SKM-1 (cell line): Measurements from ENCODE around the gene PMAIP1.
A peak's percentile ranks its signal among the peaks of the same experiment; 100 is the strongest.

Source experiments
- DNase-seq: peaks from one replicate; lab custom pipeline; 2025; ENCODE audit not compliant: unreplicated experiment; lab: John Stamatoyannopoulos, UW

The PMAIP1 gene

DNA sequence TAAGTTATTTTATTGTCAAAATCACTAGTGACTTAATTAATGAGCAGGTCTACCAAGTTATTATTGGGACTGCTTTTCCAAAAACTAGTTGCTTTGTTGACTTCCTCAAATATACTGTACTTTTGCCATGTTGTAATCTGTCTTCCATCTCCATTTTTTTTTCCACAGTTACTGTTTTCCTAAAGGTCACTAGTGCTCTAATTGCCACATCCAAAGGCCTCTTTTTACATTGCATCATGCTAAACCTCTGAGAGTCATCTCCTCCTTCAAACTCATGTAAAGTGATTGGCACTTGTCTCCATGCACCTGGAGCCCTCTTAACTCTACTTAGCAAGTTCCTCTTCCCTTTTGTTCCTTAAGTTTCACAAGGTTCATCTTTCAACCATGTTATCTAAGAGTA lies 11.8 kb downstream of the PMAIP1 start:
- DNase-seq, result peak; percentile 94

GRCh38 chr18:59912007-59912550 lies 12.3 kb downstream of the PMAIP1 start:
- DNase-seq, result no peak

- no peak for DNase-seq
Observed at GRCh38 chr18:59915606-59916005, 15.8 kb downstream of the PMAIP1 start.

DNA sequence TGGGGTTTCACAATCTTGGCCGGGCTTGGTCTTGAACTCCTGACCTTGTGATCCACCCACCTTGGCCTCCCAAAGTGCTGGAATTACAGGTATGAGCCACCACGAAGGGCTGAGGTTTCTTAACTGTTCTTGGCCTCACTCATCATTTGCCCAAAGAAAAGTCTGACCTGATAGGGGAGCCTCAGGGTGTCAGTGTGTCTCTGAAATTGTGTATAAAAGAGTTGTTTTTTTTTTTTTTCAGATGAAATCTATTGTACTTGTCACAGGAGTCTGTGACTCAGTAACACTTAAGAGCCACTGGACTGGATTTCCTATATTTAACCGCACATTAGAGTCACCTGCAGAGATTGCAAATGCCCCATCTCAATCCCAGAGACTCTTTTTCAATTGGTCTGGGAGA lies 16.9 kb downstream of the PMAIP1 start:
- no peak for DNase-seq

DNA sequence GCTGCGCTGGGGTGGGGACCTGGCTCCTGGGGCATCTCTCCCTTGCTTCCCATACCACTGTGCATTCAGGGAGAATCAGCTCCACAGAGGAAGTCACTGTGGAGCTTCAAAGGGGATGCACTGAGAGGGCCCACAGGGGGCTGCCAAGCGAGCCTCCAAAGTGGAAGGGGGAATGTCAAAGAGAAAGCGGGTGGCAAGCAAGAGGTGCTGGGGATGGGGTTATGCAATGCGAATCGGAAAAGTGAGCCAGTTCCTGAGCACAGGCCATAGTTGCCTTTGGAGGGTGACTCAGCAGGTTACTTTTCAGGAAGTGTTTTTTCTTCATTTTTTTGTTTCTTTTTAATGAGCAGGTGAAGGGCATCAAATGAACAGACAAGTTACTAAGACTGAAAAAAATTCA lies 17.6 kb downstream of the PMAIP1 start:
- DNase-seq, result peak; percentile 82

DNA sequence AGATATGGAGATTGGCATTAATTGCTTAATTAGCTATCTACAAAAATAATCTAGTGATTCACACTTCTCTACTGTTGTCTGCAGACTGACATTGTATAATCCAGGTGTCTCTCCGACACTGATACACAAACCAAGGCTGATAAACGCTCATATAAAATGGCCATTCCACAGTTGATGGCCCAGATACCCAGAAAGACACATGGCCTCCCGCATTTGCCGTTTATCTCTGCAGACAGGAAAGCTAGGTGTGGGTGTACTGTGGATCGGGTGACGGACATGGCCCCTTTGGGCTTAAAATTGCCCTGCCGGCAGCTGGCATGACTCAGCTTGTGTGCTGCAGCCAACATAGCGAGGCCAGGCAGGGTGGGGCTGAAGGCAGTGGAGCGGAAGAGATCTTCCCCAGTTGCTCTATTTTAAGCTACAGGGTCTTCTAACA lies 18.5 kb downstream of the PMAIP1 start:
- DNase-seq, result peak; percentile 17

DNA sequence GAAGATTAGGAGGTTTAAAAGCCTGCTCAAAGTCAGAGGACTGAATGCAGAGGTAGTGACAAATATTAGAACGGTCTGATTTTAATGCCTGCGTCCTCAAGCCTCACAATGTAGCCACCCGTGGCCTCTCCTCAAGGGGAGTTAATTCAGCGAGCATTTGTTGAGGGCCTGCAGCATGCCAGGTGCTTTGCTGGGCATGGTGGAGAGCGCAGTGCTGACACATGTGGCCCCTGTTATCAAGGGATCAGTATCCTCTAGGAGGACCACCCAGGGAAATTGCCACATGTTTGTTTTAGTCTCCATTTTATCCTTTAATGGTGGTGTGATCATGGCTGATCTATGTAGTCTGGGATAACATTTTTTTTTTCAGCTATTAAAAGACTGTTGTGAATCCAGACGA lies 19.2 kb downstream of the PMAIP1 start:
- DNase-seq, result no peak

GRCh38 chr18:59921384-59921891 lies 21.6 kb downstream of the PMAIP1 start:
- peak; percentile 86 for DNase-seq

- no peak for DNase-seq
Observed at GRCh38 chr18:59923539-59924196, 23.9 kb downstream of the PMAIP1 start.

DNA sequence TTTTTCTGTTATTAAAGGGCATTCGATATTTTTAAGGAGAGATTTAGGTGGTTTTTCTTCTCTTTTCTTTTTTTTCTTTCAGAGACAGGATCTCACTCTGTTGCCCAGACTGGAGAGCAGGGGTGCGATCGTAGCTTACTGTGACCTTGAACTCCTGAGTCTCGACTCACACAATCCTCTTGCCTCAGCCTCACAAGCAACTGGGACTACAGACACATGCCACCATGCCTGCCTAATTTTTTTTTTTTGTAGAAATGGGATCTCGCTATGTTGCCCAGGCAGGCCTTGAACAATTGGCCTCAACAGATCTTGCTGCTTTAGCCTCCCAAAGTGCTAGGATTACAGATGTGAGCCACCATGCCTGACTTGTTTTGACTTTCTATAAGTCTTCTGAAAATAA lies 26.3 kb downstream of the PMAIP1 start:
- DNase-seq, result no peak

GRCh38 chr18:59927246-59927825 lies 27.5 kb downstream of the PMAIP1 start:
- DNase-seq, result no peak

- no peak for DNase-seq
Observed at GRCh38 chr18:59928201-59928600, 28.4 kb downstream of the PMAIP1 start.

DNA sequence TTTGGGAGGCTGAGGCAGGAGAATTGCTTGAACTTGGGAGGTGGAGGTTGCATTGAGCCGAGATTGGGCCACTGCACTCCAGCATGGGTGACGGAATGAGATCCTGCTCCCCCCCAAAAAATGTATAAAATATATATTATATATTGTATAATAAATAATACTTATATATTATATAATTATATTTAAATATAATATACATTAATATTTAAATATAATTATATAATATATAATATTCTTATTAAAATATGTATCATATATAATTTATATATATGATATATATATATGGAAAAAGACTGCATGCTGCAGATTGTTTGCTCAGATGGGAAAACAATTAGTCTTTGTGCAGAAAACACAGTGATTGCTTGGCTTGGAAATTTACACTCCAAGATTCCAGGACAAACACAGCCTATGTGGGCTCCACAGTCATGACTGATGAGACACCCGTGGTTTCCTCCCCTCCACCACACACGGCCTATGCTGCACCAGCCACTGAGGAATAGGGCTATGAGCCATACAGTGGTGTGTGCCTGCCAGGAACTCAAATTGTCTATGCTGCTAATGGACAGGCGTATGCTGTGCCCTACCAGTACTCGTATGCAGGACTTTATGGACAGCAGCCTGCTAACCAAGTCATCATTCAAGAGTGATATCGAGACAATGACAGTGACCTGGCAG lies 30.0 kb downstream of the PMAIP1 start:
- no peak for DNase-seq

- no peak for DNase-seq
Observed at GRCh38 chr18:59932401-59932800, 32.6 kb downstream of the PMAIP1 start.

- DNase-seq, result no peak
Observed at GRCh38 chr18:59938676-59939075, 38.9 kb downstream of the PMAIP1 start.

DNA sequence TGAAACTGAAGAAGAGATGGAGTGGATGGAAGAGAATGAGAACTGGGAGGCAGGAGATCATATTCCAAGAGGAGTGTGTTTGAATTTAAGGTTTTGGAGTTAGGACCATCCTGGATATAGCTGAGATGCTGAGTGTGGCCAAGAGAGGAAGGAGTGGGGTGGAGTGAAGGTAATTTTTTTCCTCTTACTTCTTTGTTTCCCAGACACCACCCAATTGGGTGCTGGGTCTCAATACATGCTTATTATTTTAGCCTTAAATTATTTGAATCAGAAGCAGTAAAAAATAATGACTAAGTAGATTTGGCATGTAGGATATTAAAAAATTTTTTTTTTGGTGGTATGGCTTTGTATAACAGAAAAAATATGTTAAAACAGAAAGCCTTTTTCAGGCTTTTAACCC lies 39.3 kb downstream of the PMAIP1 start:
- DNase-seq, result no peak

DNA sequence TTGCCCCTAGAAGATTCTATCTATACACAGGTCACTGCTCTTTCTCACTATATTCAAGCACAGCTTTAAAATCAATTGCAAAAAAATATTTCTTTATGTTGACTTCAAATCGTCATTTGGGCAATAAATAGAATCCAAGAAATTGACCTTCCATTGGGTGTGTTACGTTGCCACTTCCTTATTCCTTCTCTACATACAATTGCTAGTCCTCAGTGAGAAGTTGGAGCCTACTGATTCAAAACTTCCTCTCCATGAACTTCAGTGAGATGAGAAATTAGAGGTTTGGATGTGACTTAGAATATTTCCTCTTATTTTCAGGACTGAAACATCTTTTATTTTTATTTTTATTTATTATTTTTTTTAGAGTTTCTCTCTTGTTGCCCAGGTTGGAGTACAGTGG lies 40.3 kb downstream of the PMAIP1 start:
- DNase-seq, result no peak

DNA sequence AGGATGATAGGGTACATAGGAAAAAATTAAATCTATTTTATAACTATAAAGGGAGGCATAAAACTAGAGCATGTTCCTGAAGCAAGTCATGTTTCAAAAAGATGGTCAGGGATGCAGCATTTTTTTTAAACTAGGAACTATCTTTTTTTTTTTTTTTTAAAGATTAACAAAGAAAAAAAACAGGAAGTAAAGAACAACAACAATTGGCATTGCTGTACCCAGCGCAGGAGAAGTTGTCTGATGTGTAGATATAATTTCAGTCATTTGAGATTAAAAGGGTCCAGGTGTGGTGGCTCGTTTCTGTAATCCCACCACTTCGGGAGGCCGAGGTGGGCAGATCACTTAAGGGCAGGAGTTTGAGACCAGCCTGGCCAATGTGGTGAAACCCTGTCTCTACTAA lies 41.5 kb downstream of the PMAIP1 start:
- no peak for DNase-seq

DNA sequence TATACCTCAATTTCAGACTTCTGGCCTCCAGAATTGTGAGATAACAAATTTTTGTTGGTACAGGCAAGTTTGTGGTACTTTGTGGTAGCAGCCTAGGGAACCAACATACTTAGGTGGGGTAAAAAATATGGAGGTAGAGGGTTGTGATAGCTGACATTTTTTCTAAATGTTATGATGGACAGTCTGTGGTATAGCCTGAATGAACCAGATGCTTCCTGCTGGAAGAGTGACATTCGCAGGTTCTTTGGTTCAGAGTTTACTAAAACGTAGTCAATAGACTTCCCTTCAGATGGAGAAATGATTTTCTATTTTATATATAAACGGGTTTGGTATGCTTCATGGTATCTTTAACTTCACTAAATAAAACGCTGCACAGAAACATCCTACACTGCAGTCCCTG lies 42.8 kb downstream of the PMAIP1 start:
- DNase-seq, result no peak

DNA sequence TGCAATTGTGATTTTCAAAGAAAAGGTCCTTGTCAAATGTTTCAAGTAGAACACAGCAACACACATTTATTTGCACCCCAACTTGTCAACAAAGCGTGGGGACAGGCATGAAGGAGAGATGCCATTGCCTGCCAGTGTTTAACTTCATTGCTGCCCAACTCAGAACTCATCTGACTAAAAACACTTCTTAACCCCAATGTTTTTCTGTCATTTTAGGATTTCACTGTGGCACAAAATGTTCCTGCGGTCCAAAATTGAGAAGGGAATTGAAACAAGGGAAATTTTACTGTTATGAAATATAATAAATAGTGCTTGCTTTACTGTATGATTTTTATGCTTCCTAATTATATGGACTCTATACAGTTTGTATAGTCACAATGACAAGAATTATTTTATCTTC lies 45.7 kb downstream of the PMAIP1 start:
- DNase-seq, result no peak

- DNase-seq, result no peak
Observed at GRCh38 chr18:59950215-59950944, 50.6 kb downstream of the PMAIP1 start.
